ENCODE measurements around the gene ABCA9. TPM values are rescaled to one million over a fixed set of nuclear protein-coding genes. Genes with fewer than 3 reads are reported as not detected.

ABCA9 gene
- total RNA-seq, 1 experiment from 2014 or later, result not detected

DNA sequence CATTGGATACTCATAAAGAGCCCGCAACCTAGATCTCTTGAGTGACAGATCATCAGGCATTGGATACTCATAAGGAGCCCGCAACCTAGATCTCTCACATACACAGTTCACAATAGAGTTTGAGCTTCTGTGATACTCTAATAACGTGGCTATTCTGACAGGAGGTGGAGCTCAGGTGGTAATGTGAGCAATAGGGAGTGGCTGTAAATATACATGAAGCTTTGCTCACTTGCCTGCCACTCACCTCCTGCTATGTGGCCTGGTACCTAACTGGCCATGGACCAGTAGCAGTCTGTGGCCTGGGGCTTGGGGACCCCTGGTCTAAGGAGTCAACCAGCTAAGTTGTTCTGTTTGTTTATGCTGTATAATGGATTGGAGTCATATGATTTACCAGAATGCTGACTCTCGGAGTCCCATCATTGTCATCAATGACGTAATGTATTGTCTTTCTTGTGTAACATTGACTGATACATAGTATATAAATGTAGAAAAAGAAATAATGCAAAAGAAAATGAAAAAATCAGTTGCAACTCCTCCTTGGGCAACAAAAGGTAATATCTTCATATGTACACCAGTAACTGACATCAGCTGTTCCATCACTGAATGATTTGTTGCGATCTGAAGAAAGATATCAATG is 17.5 kb downstream of the ABCA9 start:
- DNase-seq (ENCODE audit: low spot score) (no peak), ATAC-seq (no peak)
- H3K4me1 Mint-ChIP-seq, result no peaks in the 10 kb centered on the region
- H3K9me3 Mint-ChIP-seq, result no peaks in the 10 kb centered on the region
- H3K27ac Mint-ChIP-seq, result no peak overlapping the region
- CTCF ChIA-PET, result no interaction called here
- H3K4me3 Mint-ChIP-seq, result no peak overlapping the region
- POLR2A ChIA-PET, result no interaction called here
- no peaks in the 10 kb centered on the region for H3K36me3 Mint-ChIP-seq
- no peak for TF ChIP-seq ATF1 (CRISPR knock-in tag; IDR thresholded peaks at IDR 0.05)
- no peak for TF ChIP-seq NFE2L1 (CRISPR knock-in tag; IDR thresholded peaks at IDR 0.05)
- no peaks in the 10 kb centered on the region for H3K27me3 Mint-ChIP-seq (ENCODE audit: low read depth)

DNA sequence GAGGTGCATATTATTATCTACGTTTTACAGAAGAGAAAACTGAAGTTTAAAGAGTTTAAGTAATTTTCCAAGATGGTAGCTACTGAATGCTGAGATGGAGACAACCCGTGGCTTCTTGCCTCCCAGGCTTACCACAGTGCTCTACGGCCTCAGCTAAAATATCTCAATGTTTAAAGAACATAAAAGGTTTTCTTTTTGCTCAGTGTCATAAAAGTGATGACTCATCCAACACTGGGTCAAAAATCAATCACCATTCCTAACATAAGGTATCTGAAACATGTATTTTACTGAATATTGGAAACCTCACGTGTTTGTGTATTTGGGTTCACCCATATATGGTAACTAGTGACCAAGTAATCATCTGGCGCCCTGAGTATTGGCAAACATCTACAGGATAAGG is 18.4 kb downstream of the ABCA9 start:
- no peak for ATAC-seq
- DNase-seq (ENCODE audit: low spot score), result no peak
- TF ChIP-seq ZBTB43 (CRISPR knock-in tag; IDR thresholded peaks at IDR 0.05) (no peak), EMX1 (CRISPR knock-in tag; IDR thresholded peaks at IDR 0.05) (no peak), E2F4 (CRISPR knock-in tag; IDR thresholded peaks at IDR 0.05; ENCODE audit: borderline replicate concordance, low read depth) (no peak), ZNF671 (CRISPR knock-in tag; IDR thresholded peaks at IDR 0.05) (no peak), IRF2 (CRISPR knock-in tag; IDR thresholded peaks at IDR 0.05; ENCODE audit: borderline replicate concordance, low read depth) (no peak), MLX (CRISPR knock-in tag; IDR thresholded peaks at IDR 0.05) (no peak), FOXP4 (CRISPR knock-in tag; IDR thresholded peaks at IDR 0.05) (no peak), NR1H2 (CRISPR knock-in tag; IDR thresholded peaks at IDR 0.05) (no peak), FOXK1 (CRISPR knock-in tag; IDR thresholded peaks at IDR 0.05) (no peak), CREB1 (CRISPR knock-in tag; IDR thresholded peaks at IDR 0.05) (no peak), NFE2L1 (CRISPR knock-in tag; IDR thresholded peaks at IDR 0.05) (no peak), NFATC4 (CRISPR knock-in tag; IDR thresholded peaks at IDR 0.05) (no peak), GTF2I (CRISPR knock-in tag; conservative IDR thresholded peaks at IDR 0.05) (no peak)
- TF ChIP-seq, protein P1, sequence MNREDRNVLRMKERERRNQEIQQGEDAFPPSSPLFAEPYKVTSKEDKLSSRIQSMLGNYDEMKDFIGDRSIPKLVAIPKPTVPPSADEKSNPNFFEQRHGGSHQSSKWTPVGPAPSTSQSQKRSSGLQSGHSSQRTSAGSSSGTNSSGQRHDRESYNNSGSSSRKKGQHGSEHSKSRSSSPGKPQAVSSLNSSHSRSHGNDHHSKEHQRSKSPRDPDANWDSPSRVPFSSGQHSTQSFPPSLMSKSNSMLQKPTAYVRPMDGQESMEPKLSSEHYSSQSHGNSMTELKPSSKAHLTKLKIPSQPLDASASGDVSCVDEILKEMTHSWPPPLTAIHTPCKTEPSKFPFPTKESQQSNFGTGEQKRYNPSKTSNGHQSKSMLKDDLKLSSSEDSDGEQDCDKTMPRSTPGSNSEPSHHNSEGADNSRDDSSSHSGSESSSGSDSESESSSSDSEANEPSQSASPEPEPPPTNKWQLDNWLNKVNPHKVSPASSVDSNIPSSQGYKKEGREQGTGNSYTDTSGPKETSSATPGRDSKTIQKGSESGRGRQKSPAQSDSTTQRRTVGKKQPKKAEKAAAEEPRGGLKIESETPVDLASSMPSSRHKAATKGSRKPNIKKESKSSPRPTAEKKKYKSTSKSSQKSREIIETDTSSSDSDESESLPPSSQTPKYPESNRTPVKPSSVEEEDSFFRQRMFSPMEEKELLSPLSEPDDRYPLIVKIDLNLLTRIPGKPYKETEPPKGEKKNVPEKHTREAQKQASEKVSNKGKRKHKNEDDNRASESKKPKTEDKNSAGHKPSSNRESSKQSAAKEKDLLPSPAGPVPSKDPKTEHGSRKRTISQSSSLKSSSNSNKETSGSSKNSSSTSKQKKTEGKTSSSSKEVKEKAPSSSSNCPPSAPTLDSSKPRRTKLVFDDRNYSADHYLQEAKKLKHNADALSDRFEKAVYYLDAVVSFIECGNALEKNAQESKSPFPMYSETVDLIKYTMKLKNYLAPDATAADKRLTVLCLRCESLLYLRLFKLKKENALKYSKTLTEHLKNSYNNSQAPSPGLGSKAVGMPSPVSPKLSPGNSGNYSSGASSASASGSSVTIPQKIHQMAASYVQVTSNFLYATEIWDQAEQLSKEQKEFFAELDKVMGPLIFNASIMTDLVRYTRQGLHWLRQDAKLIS (CRISPR knock-in tag; IDR thresholded peaks at IDR 0.05; ENCODE audit: borderline replicate concordance), result no peak
- TF ChIP-seq, protein P2, sequence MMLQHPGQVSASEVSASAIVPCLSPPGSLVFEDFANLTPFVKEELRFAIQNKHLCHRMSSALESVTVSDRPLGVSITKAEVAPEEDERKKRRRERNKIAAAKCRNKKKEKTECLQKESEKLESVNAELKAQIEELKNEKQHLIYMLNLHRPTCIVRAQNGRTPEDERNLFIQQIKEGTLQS (CRISPR knock-in tag; conservative IDR thresholded peaks at IDR 0.05), result no peak
- TF ChIP-seq, protein P3, sequence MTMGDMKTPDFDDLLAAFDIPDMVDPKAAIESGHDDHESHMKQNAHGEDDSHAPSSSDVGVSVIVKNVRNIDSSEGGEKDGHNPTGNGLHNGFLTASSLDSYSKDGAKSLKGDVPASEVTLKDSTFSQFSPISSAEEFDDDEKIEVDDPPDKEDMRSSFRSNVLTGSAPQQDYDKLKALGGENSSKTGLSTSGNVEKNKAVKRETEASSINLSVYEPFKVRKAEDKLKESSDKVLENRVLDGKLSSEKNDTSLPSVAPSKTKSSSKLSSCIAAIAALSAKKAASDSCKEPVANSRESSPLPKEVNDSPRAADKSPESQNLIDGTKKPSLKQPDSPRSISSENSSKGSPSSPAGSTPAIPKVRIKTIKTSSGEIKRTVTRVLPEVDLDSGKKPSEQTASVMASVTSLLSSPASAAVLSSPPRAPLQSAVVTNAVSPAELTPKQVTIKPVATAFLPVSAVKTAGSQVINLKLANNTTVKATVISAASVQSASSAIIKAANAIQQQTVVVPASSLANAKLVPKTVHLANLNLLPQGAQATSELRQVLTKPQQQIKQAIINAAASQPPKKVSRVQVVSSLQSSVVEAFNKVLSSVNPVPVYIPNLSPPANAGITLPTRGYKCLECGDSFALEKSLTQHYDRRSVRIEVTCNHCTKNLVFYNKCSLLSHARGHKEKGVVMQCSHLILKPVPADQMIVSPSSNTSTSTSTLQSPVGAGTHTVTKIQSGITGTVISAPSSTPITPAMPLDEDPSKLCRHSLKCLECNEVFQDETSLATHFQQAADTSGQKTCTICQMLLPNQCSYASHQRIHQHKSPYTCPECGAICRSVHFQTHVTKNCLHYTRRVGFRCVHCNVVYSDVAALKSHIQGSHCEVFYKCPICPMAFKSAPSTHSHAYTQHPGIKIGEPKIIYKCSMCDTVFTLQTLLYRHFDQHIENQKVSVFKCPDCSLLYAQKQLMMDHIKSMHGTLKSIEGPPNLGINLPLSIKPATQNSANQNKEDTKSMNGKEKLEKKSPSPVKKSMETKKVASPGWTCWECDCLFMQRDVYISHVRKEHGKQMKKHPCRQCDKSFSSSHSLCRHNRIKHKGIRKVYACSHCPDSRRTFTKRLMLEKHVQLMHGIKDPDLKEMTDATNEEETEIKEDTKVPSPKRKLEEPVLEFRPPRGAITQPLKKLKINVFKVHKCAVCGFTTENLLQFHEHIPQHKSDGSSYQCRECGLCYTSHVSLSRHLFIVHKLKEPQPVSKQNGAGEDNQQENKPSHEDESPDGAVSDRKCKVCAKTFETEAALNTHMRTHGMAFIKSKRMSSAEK (CRISPR knock-in tag; IDR thresholded peaks at IDR 0.05; ENCODE audit: borderline replicate concordance), result no peak
- TF ChIP-seq, protein P4, sequence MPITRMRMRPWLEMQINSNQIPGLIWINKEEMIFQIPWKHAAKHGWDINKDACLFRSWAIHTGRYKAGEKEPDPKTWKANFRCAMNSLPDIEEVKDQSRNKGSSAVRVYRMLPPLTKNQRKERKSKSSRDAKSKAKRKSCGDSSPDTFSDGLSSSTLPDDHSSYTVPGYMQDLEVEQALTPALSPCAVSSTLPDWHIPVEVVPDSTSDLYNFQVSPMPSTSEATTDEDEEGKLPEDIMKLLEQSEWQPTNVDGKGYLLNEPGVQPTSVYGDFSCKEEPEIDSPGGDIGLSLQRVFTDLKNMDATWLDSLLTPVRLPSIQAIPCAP (CRISPR knock-in tag; IDR thresholded peaks at IDR 0.05), result no peak

More for the DNA sequence above, 18.4 kb downstream of the ABCA9 start:
- Mint-ChIP-seq H3K9me3 (peaks cover 6% of the 10 kb centered on the region), H3K4me3 (no peak overlapping the region), H3K4me1 (no peaks in the 10 kb centered on the region), H3K27ac (no peak overlapping the region), H3K36me3 (0 out of 2 replicates have a peak, but pooled peaks cover 3% of the 10 kb centered on the region), H3K27me3 (ENCODE audit: low read depth) (no peaks in the 10 kb centered on the region)
- ChIA-PET POLR2A (no interaction called here), CTCF (no interaction called here)
